SK-N-DZ (cell line): ENCODE results near the gene MAP2K4.

Experiments
- DNase-seq: peaks from one replicate; pipeline ENCODE4 v3.0.0-alpha.2; 2015; ENCODE audit warnings: low spot score

The MAP2K4 gene

DNA sequence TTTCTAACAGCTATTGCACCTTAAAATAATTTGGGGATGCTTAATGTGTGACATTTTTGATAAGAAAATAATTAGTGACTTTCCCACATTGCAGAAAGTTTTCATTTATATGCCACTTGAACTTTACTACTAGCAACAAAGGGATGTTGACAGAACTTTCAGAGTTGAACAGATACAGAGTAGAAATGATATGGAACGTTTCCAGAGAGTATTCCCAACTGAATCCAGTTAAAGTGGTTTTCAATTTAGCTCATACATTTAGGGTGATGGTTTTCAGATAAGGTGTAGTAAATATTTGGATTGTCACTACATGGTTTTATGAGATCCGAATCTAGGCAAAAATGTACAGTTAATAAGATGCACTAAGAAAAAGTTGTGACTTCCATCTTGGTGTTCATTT is 17.3 kb downstream of the MAP2K4 start:
- DNase-seq = no peak

- DNase-seq = no peak
Observed at GRCh38 chr17:12040478-12040877, 19.8 kb downstream of the MAP2K4 start.

- DNase-seq = no peak
Observed at GRCh38 chr17:12041312-12041711, 20.6 kb downstream of the MAP2K4 start.

DNA sequence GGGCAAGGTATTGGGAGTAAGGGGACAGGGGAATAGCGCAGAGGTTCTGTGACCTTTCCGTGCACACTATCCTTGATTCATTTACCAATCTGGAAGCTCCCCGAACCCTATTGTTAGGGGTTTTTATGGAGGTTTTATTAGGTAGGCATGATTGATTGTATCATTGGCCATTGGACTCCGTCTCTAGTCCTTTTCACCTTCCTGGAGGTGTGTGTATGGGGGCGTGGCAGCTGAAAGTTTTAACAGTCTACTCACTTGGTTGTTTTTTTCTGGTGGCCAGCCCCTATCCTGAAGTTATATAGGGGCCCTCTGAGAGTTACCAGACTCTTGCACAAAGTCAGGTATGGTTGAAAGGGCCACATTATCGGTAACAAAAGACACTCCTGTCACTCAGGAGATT is 23.0 kb downstream of the MAP2K4 start:
- no peak for DNase-seq

GRCh38 chr17:12046786-12047185 is 26.1 kb downstream of the MAP2K4 start:
- DNase-seq = no peak

GRCh38 chr17:12047681-12048376 is 27.2 kb downstream of the MAP2K4 start:
- no peak for DNase-seq

GRCh38 chr17:12048843-12049473 is 28.3 kb downstream of the MAP2K4 start:
- no peak for DNase-seq

DNA sequence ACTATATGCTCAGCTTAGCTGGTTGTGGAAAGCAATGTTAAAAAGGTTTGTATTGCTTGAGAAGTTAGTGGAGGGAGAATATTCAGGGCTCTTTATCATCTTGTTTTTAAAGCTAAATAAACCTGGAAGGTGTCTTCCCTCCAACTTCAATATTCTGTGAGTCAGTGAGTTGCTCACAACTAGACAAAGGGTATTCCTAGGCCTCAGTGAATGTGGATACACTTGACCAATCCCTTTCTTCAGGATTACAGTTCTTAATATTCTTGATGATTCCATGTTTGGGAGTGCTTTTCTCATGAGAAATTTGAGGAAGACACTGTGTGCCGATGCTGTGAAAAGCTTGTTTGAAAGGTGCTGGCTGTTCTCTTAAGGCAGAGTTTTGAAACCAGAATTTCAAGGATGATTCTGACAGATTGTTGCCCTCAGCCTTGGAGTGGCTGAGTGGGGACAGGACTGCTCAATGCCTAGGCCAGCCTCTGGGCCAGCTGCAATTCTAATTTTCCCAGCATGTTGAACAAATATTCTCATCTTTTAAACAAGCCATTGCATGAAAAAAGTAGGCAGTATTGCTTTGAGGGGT is 30.1 kb downstream of the MAP2K4 start:
- DNase-seq = no peak

GRCh38 chr17:12053552-12053951 is 32.9 kb downstream of the MAP2K4 start:
- DNase-seq = peak; percentile 18

DNA sequence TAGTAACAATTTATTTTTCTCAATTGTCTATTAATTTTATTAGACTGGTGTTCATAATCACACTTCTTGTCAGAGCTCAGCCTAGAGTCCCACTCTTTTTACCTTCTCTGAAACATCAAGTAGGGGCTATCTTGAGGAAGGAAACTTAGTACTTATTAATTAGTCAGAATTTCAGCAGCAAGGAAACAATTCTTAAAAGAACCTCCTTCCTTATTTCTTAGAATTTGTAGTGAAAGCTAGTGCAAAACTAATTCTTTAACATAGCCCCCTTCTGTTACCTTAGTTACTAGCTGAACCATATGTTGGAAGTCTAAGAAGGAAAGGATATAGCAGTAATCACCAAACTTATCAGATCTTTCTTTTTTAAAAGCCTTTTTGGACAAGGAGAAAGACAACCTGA is 35.2 kb downstream of the MAP2K4 start:
- DNase-seq = no peak

GRCh38 chr17:12057520-12057919 is 36.8 kb downstream of the MAP2K4 start:
- DNase-seq = no peak

DNA sequence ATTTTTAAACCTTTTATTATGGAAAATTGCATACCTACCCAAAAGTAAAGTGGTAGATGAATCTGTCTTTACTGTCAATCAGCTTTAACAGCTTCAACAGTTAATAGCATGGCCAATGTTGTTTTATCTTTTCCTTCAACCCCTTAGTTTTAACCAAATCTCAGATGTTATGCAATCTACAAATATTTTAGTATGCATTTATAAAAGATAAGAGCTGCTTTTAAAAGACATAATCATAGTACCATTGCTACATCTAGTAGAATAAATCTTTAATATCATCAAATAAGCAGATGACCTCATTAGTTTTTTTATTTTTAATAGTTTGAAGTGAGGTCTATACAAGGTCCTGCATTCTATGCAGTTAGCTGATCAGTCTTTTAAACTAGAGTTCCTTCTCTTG is 37.9 kb downstream of the MAP2K4 start:
- DNase-seq = no peak

GRCh38 chr17:12062249-12062648 is 41.6 kb downstream of the MAP2K4 start:
- DNase-seq = no peak

- no peak for DNase-seq
Observed at GRCh38 chr17:12064395-12064794, 43.7 kb downstream of the MAP2K4 start.

DNA sequence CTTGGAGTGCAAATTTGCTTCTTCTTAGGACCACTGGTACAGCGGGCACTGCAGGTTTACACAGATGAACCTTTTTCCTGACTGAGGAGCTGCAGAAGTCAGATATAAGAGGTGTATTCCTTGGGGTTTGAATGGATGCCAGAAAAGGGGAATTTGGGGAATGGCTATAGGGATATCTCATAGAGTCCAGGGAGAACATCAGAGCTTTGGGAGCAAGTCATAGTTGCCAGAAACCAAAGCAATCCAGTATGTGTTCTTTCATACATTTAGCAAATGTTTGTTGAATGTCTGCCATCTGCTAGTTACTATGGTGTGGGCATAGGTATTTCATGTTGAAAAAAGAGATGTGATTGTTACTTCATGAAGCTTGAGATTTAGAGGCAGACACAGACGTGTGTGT is 46.8 kb downstream of the MAP2K4 start:
- no peak for DNase-seq

GRCh38 chr17:12068946-12069345 is 48.3 kb downstream of the MAP2K4 start:
- DNase-seq = no peak

DNA sequence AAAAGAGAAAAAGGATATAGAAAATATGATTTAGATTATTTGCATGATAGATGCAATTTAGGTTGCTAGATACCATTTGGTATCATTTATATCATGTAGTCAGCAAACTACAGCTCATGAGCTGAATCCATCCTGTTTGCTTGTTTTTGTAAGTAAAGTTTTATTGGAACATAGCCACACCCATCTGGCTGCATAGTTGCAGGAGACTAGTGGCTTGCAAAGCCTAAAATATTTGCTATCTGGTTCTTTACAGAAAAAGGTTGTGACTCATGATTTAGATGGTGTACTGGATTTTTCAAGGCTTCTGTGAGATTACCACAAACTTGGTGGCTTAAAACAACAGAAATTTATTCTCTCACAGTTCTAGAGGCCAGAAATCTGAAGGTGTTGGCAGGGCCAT is 49.9 kb downstream of the MAP2K4 start:
- DNase-seq = no peak

DNA sequence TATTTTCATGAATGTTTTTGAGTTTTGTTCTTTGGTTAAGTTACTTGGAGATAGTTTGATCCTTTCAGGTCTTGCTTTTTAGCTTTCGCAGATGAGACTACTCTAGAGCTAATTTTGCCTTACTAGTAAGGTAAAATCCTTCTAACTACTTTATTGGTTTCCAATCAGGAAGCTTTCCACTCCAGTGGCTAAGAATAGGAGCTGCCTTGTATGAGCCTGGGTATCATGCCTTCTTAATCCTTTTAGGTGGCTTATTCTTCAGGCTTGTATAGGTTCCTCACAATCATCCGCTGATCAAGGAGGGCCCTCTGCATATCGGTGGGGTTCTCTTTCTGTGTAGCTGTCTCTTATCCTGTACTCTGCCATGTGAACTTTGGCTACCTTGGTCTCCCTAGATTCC is 53.7 kb downstream of the MAP2K4 start:
- DNase-seq = no peak

DNA sequence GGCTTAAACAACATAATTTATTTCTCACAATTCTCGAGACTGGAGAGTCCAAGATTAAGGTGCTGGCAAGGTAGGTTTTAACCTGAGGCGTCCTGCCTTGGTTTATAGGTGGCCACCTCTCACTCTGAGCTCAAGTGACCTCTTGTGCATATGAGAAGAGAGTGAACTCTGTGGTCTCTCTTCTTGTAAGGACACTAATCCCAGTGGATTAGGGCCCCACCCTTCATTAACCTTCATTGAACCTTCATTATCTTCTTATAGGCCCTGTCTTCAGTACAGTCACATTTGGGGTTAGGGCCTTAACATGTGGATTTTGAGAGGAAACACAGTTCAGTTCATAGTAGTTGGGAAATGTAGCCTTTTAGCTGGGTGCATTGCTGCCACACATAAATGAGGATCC is 57.1 kb downstream of the MAP2K4 start:
- no peak for DNase-seq

GRCh38 chr17:12078791-12079190 is 58.1 kb downstream of the MAP2K4 start:
- DNase-seq = no peak

DNA sequence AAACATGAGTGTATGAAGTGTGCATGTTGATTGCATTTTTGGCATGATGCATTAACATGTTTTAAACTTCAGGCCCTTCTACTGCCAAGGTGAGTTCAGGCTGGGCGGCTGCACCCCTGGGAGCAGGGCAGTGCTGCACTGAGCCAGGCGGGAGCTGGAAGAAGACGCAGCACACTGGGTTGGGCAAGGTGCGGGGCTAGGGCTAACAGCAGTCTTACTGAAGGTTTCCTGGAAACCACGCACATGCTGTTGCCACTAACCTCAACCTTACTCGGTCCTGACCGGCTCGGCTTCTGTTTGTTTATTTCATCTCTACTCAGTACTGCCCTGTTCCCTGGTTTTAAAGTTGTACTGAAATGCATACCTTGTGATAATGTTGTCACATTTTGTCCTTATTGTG is 61.0 kb downstream of the MAP2K4 start:
- DNase-seq = no peak

DNA sequence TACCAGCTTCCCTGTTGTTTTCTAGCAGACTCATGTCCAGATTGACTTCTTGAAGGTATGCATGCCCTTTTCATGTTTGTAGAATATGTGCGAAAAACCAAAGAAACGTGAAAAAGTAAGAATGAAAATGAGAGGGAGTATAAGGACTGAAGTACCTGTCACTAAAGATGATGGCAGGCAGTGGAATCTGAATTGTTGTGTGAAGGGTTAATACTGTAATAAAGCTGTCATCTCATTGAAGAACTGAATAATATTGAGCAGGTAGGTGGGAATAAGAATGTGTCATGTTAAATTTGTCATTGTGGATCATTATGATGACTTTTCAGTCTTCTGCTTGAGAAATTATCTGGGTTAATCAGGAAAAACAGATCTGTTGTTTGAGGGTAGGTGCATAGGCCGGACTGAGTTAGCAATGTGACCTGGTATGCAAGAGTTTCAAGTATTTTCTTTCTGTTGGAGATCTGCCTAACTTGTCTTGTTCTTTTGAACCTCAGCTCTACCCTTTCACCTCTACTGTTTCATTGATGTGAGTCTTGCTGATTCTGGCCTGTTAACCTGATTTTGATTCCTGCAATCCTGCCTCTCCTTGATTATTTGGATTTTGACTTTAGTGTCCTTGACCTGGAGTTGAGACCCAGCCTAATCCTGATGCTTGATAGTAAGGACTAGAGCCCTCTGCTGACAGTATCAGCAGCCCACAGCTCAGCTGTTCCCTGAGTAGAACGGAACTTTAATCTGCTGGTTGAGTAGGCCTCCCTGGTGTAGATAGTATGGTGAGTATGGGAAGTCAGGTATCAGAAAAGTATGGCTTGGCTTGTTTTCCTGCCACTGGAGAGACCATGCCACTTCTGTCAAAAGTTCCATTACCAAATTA is 64.6 kb downstream of the MAP2K4 start:
- no peak for DNase-seq
